Keratinocyte (primary cell): ENCODE measurements around the gene RAPGEF1.
"Not testable (repeated sequence)": the region's sequence is repeated elsewhere in the genome, so short reads cannot be mapped to it uniquely, and the experiment has no call there.

ENCODE experiments used
- CTCF ChIP-seq, 3 experiments: IDR thresholded peaks in 1 of 3; conservative IDR thresholded peaks in 1 of 3; optimal IDR thresholded peaks in 1 of 3; 2 replicates in 2 of 3; 3 replicates in 1 of 3; pipeline versions ENCODE3 to v1.5.1; 2011; ENCODE audit warnings: low read length in 3 of 3, mild to moderate bottlenecking in 3 of 3, moderate library complexity in 2 of 3, control low read depth in 1 of 3, inconsistent platforms in 1 of 3; ENCODE audit not compliant: insufficient read depth in 2 of 3; ENCODE audit errors: extremely low read depth in 1 of 3
- EZH2 ChIP-seq: IDR thresholded peaks from one replicate; pipeline ENCODE4 v1.6.1; 2012; ENCODE audit warnings: inconsistent platforms, mild to moderate bottlenecking, low read length, moderate library complexity

- not testable (repeated sequence) for TF ChIP-seq CTCF (optimal IDR thresholded peaks at IDR 0.05 in 1 of 3, IDR thresholded peaks at IDR 0.05 in 1 of 3, conservative IDR thresholded peaks at IDR 0.05 in 1 of 3; ENCODE audit: extremely low read depth in 1 of 3, insufficient read depth in 2 of 3, low read length in 3 of 3); EZH2
These were observed 189.4 kb downstream of the RAPGEF1 start for GRCh38 chr9:131550465-131550864.
